ENCODE data around the gene RFLNA.
"Not testable (repeated sequence)": the region's sequence is repeated elsewhere in the genome, so short reads cannot be mapped to it uniquely, and the experiment has no call there.

The RFLNA gene

DNA sequence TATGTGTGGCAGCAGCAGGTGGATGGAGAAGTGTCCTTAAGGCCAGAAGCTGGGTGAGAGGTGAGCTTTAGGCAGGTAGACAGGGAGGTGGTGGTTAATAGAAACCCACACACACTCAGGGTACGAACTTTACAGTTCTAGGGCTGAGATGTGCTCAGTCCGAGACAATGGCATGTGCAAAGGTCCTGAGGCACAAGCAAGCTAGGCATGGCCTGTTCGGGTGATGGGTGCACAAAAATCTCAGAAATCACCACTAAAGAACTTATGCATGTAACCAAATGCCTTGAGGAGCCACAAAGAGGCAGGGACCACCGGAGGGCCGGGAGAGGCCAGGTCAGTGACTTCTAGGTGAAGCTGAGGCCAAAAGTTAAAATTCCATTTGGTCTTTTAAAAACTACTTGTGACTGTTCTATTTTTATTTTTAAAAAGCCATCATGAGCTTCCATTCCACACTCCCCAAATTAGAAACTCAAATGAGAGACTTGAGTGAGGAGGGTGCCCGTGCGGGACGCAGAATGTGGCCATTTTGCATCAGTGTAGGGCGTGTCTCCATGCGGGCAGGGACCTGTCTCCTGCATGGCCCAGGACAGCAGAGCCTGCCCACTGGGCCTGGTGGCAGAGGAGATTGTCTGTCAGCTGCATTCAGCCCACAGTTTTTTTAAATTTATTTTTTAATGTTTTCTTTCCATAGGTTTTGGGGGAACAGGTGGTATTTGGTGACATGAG, 4.0 kb downstream of the RFLNA start:
- Histone ChIP-seq H3K9me3 (ENCODE audit: low read length) (no peaks in the 10 kb centered on the region), H3K27ac (ENCODE audit: low read depth, low read length) (no peak overlapping the region), H3K36me3 (ENCODE audit: insufficient read depth, low read length) (no peaks in the 10 kb centered on the region), H3K9ac (ENCODE audit: low read length) (no peak overlapping the region), H3K27me3 (ENCODE audit: control insufficient read depth in 1 of 2, insufficient read depth in 2 of 2, low read length in 2 of 2) (peaks cover 3 to 29% of the 10 kb centered on the region in 2 donors), H3K4me1 (ENCODE audit: insufficient read depth, low read length) (no peaks in the 10 kb centered on the region), H3K4me3 (ENCODE audit: low read depth in 1 of 2, low read length in 2 of 2) (no peak overlapping the region)

GRCh38 chr12:124299628-124300388, 4.9 kb downstream of the RFLNA start:
- H3K36me3 ChIP-seq (ENCODE audit: insufficient read depth, low read length), result no peaks in the 10 kb centered on the region
- H3K9ac ChIP-seq (ENCODE audit: low read length), result no peak overlapping the region
- H3K4me3 ChIP-seq (ENCODE audit: low read depth in 1 of 2, low read length in 2 of 2), result no peak overlapping the region

DNA sequence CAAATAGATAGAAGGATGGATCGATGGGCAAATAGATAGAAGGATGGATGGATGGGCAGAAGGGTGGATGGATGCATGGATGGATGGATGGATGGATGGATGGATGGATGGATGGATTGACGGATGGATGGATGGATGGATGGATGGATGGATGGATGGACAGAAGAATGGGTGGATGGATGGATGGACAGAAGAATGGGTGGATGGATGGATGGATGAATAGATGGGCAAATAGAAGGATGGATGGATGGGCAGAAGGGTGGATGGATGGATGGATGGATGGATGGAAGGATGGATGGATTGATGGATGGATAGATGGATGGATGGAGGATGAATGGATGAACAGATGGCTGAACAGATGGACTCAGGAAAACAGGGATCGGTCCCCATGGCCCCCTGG, 5.8 kb downstream of the RFLNA start:
- not testable (repeated sequence) for H3K9ac ChIP-seq (ENCODE audit: low read length); H3K4me1 ChIP-seq (ENCODE audit: insufficient read depth, low read length); H3K27ac ChIP-seq (ENCODE audit: low read depth, low read length); H3K9me3 ChIP-seq (ENCODE audit: low read length); H3K36me3 ChIP-seq (ENCODE audit: insufficient read depth, low read length); H3K4me3 ChIP-seq (ENCODE audit: low read depth in 1 of 2, low read length in 2 of 2)
- H3K27me3 ChIP-seq (ENCODE audit: control insufficient read depth in 1 of 2, insufficient read depth in 2 of 2, low read length in 2 of 2), result peaks cover 3 to 24% of the 10 kb centered on the region in 2 donors

More at GRCh38 chr12:124299628-124300388, 4.9 kb downstream of the RFLNA start:
- Histone ChIP-seq H3K4me1 (ENCODE audit: insufficient read depth, low read length) (no peaks in the 10 kb centered on the region), H3K27ac (ENCODE audit: low read depth, low read length) (no peak overlapping the region), H3K9me3 (ENCODE audit: low read length) (no peaks in the 10 kb centered on the region), H3K27me3 (ENCODE audit: control insufficient read depth in 1 of 2, insufficient read depth in 2 of 2, low read length in 2 of 2) (peaks cover 3 to 29% of the 10 kb centered on the region in 2 donors)

GRCh38 chr12:124301084-124301654, 6.3 kb downstream of the RFLNA start:
- Histone ChIP-seq H3K4me1 (ENCODE audit: insufficient read depth, low read length) (no peaks in the 10 kb centered on the region), H3K36me3 (ENCODE audit: insufficient read depth, low read length) (no peaks in the 10 kb centered on the region), H3K27ac (ENCODE audit: low read depth, low read length) (no peak overlapping the region), H3K27me3 (ENCODE audit: control insufficient read depth in 1 of 2, insufficient read depth in 2 of 2, low read length in 2 of 2) (peaks cover 2 to 21% of the 10 kb centered on the region in 2 donors), H3K9me3 (ENCODE audit: low read length) (no peaks in the 10 kb centered on the region), H3K9ac (ENCODE audit: low read length) (no peak overlapping the region), H3K4me3 (ENCODE audit: low read depth in 1 of 2, low read length in 2 of 2) (no peak overlapping the region)

DNA sequence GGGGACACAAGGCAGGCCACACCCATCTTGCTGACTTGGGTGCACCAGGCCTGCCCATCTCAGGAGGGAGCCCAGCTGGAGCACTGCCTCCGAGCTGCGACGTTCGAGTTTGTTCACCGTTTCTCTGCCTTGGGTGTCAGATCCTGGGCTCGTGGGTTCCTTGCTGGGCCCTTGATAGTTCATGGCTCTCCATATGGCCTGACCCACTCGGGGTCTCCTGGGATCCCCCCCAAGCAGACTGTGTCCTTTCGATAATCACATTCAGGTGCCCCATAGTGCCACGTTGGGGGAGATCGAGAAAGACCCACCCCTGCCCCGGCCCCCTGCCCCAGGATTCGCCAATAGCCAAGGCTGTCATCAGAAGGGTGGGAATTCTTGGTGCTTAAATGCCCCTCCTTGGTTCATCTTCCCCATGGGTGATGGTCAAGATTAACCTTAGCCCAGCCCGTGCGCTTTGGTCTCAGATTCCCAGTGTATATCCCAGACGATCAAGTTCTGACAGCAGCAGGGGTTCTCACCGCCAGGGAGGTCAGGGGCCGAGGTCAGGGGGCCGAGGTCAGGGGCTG, 7.4 kb downstream of the RFLNA start:
- H3K27me3 ChIP-seq (ENCODE audit: control insufficient read depth in 1 of 2, insufficient read depth in 2 of 2, low read length in 2 of 2), result peaks cover 0 to 10% of the 10 kb centered on the region in 2 donors
- H3K27ac ChIP-seq (ENCODE audit: low read depth, low read length), result no peak overlapping the region

DNA sequence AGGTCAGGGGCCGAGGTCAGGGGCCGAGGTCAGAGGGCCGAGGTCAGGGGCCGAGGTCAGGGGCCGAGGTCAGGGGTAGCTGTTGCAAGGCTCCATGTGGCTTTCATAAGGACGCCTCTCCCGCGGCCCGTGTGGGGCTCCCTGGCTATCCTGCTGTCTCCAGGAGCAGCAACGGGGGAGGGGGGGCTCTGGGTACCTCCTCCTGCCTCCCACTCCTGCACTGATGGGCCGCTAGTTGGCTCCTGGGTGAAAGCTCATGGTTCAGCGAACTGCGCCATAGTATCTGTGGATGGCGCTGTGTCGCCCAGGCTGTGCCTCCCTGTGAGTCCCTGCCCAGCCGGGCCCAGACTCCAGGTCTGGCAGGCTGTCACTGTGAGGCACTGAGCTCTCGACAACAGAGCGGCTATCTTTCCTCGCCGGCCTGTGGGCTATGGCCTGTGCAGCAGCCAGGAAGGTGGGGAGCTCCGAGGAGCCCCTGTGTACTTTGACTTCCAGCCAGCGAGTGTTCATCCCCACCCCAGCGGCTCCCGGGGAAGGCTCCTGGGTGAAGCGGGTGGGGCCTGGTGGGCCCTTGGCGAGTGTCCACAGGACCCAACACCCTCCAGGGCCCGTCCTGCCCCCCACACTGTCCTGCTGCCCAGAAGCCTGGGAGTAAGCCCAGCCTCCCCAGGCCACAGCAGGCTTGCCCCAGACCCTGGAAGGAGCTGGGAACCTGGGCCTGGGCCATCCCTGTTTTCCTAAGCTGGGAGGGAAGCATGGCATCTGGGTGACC, 8.1 kb downstream of the RFLNA start:
- Histone ChIP-seq H3K27me3 (ENCODE audit: control insufficient read depth in 1 of 2, insufficient read depth in 2 of 2, low read length in 2 of 2) (peaks cover 0 to 10% of the 10 kb centered on the region in 2 donors), H3K27ac (ENCODE audit: low read depth, low read length) (no peak overlapping the region), H3K36me3 (ENCODE audit: insufficient read depth, low read length) (no peaks in the 10 kb centered on the region), H3K9ac (ENCODE audit: low read length) (no peak overlapping the region), H3K9me3 (ENCODE audit: low read length) (no peaks in the 10 kb centered on the region), H3K4me1 (ENCODE audit: insufficient read depth, low read length) (no peaks in the 10 kb centered on the region), H3K4me3 (ENCODE audit: low read depth in 1 of 2, low read length in 2 of 2) (no peak overlapping the region)

More for the DNA sequence above, 7.4 kb downstream of the RFLNA start:
- Histone ChIP-seq H3K4me1 (ENCODE audit: insufficient read depth, low read length) (no peaks in the 10 kb centered on the region), H3K36me3 (ENCODE audit: insufficient read depth, low read length) (no peaks in the 10 kb centered on the region), H3K9me3 (ENCODE audit: low read length) (no peaks in the 10 kb centered on the region), H3K9ac (ENCODE audit: low read length) (no peak overlapping the region), H3K4me3 (ENCODE audit: low read depth in 1 of 2, low read length in 2 of 2) (no peak overlapping the region)

GRCh38 chr12:124303579-124304313, 8.9 kb downstream of the RFLNA start:
- H3K4me3 ChIP-seq (ENCODE audit: low read depth in 1 of 2, low read length in 2 of 2), result no peak overlapping the region
- no peak overlapping the region for H3K27ac ChIP-seq (ENCODE audit: low read depth, low read length)
- H3K27me3 ChIP-seq (ENCODE audit: control insufficient read depth in 1 of 2, insufficient read depth in 2 of 2, low read length in 2 of 2), result peaks cover 0 to 6% of the 10 kb centered on the region in 2 donors
- no peaks in the 10 kb centered on the region for H3K36me3 ChIP-seq (ENCODE audit: insufficient read depth, low read length)
- H3K4me1 ChIP-seq (ENCODE audit: insufficient read depth, low read length), result no peaks in the 10 kb centered on the region
- H3K9ac ChIP-seq (ENCODE audit: low read length), result no peak overlapping the region
- no peaks in the 10 kb centered on the region for H3K9me3 ChIP-seq (ENCODE audit: low read length)

DNA sequence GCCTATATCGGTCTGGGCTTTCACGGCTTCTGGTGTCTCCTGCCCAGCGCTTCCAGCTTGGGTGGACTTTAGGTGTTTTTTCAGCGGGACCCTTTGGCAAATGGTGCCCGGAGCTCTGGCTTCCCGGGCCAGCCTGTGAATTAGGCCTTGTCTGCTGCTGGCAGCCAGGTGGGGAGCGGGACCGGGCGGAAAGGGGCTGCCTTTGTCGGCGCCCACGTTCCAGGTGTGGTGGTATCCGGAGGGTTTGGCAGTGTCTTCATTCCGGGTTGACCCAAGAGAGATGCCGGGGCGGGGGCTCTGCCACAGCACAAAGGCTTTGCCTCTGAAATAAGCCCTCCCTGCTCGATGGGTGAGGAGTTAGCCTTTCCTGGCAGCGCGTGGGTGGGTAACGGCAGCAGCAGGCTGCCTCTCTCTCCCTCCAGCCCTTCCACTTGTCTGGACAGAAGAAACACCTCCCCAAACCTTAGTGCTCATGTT, 9.5 kb downstream of the RFLNA start:
- Histone ChIP-seq H3K4me1 (ENCODE audit: insufficient read depth, low read length) (no peaks in the 10 kb centered on the region), H3K27me3 (ENCODE audit: control insufficient read depth in 1 of 2, insufficient read depth in 2 of 2, low read length in 2 of 2) (peaks cover 0 to 3% of the 10 kb centered on the region in 2 donors), H3K27ac (ENCODE audit: low read depth, low read length) (no peak overlapping the region), H3K9ac (ENCODE audit: low read length) (no peak overlapping the region), H3K4me3 (ENCODE audit: low read depth in 1 of 2, low read length in 2 of 2) (no peak overlapping the region), H3K9me3 (ENCODE audit: low read length) (no peaks in the 10 kb centered on the region), H3K36me3 (ENCODE audit: insufficient read depth, low read length) (no peaks in the 10 kb centered on the region)

DNA sequence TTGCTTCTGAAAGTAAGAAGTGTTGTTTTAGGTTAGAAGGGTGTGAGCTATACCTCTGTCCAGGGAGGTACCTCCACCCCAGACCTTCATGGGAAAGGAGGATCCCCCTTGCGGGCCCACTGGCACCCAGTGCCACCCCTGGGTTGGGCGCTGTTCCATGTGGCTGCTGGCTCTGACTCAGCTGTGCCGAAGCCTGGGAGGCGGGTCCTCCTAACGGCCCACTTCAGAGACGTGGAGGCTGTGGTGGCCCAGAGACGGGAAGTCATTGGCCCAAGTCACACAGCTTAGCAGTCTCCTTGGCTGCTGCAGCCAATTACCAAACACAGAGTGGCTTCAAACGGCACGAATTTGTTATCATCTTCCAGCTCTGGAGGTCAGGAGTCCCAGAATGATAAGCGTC, 10.2 kb downstream of the RFLNA start:
- H3K27ac ChIP-seq (ENCODE audit: low read depth, low read length), result no peak overlapping the region
- no peak overlapping the region for H3K4me3 ChIP-seq (ENCODE audit: low read depth in 1 of 2, low read length in 2 of 2)
- H3K4me1 ChIP-seq (ENCODE audit: insufficient read depth, low read length), result no peaks in the 10 kb centered on the region

GRCh38 chr12:124305776-124306685, 11.1 kb downstream of the RFLNA start:
- Histone ChIP-seq H3K4me1 (ENCODE audit: insufficient read depth, low read length) (no peaks in the 10 kb centered on the region), H3K9me3 (ENCODE audit: low read length) (no peaks in the 10 kb centered on the region), H3K27ac (ENCODE audit: low read depth, low read length) (no peak overlapping the region), H3K27me3 (ENCODE audit: control insufficient read depth in 1 of 2, insufficient read depth in 2 of 2, low read length in 2 of 2) (no peaks in the 10 kb centered on the region), H3K4me3 (ENCODE audit: low read depth in 1 of 2, low read length in 2 of 2) (no peak overlapping the region), H3K9ac (ENCODE audit: low read length) (no peak overlapping the region), H3K36me3 (ENCODE audit: insufficient read depth, low read length) (no peaks in the 10 kb centered on the region)

More for the DNA sequence above, 10.2 kb downstream of the RFLNA start:
- H3K36me3 ChIP-seq (ENCODE audit: insufficient read depth, low read length), result no peaks in the 10 kb centered on the region
- no peak overlapping the region for H3K9ac ChIP-seq (ENCODE audit: low read length)
- H3K9me3 ChIP-seq (ENCODE audit: low read length), result no peaks in the 10 kb centered on the region
- no peaks in the 10 kb centered on the region for H3K27me3 ChIP-seq (ENCODE audit: control insufficient read depth in 1 of 2, insufficient read depth in 2 of 2, low read length in 2 of 2)
